HEK293T (cell line): ENCODE measurements around the gene SUN1.

Source experiments
- ARNT ChIP-seq: fragments of 450-650 bp; IDR thresholded peaks from 2 replicates; pipeline ENCODE4 v1.6.1; 2017; ENCODE audit warnings: mild to moderate bottlenecking
- CTBP1 ChIP-seq: fragments of 450-650 bp; IDR thresholded peaks from 2 replicates; pipeline ENCODE4 v1.6.1; 2016; ENCODE audit warnings: borderline replicate concordance
- FOXA1 ChIP-seq: fragments of 450-650 bp; IDR thresholded peaks from 2 replicates; pipeline ENCODE4 v1.6.1; 2016; ENCODE audit warnings: mild to moderate bottlenecking
- HDGF ChIP-seq: fragments of 450-650 bp; IDR thresholded peaks from 2 replicates; pipeline ENCODE4 v1.6.1; 2017; ENCODE audit warnings: antibody characterized with exemption, borderline replicate concordance
- L3MBTL2 ChIP-seq: fragments of 450-650 bp; conservative IDR thresholded peaks from 2 replicates; pipeline ENCODE4 v1.6.1; 2016; ENCODE audit warnings: mild to moderate bottlenecking
- LEF1 ChIP-seq: fragments of 450-650 bp; IDR thresholded peaks from 2 replicates; pipeline ENCODE4 v1.6.1; 2017; ENCODE audit warnings: mild to moderate bottlenecking, borderline replicate concordance
- NFRKB ChIP-seq: fragments of 450-650 bp; IDR thresholded peaks from 2 replicates; pipeline ENCODE4 v1.6.1; 2016; ENCODE audit warnings: mild to moderate bottlenecking, moderate library complexity
- SUZ12 ChIP-seq: fragments of 450-650 bp; IDR thresholded peaks from 2 replicates; pipeline ENCODE4 v1.6.1; 2016; ENCODE audit warnings: mild to moderate bottlenecking

GRCh38 chr7:868189-868486, 35.9 kb downstream of the SUN1 start:
- TF ChIP-seq LEF1 (no peak), HDGF (no peak), L3MBTL2 (no peak), NFRKB (no peak), CTBP1 (no peak), FOXA1 (no peak), SUZ12 (no peak), ARNT (no peak)
